ENCODE measurements around the gene FARP2. TPM values are rescaled to one million over a fixed set of nuclear protein-coding genes. Genes with fewer than 3 reads are reported as not detected.

Gene FARP2
- total and polyA plus RNA-seq, 10 donors = 9.1 to 72.8 (median 53.4) TPM

DNA sequence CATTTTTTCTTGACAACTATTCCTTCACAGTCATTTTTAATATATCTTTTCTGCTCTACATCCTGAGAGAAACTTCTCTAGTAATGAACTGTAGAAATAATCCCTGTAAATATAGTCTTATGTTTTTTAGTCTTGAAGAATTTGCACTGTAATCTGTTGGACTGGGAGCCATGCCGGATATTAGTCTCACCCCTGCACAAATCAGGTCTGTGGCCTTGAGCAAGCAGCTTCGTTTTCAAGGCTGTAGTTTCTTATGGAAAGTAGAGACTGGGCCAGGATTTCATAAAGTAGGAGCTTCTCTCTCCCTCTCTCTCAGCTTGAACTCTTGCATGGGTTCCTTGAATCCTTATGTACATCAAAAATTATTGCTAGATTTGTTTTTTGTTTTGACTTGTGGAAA is 8.7 kb downstream of the FARP2 start:
- Histone ChIP-seq H3K36me3 (no peaks in the 10 kb centered on the region), H3K27me3 (replicated peaks in 1 of 7) (no peaks in the 10 kb centered on the region), H3K9me3 (no peaks in the 10 kb centered on the region), H3K4me1 (peaks cover 20 to 67% (median 51%) of the 10 kb centered on the region in 6 donors), H3K27ac (peak overlapping the region in 7 of 8 donors; percentile 6 to 69 (median 49)), H3K4me3 (no peak overlapping the region)
- 65 to 76% (median 69%) methylated on average over 2 of the region's 2 CpGs for WGBS, 5 donors
- DNase-seq = no peak
- TF ChIP-seq POLR2A (IDR thresholded peaks at IDR 0.05) = no peak
- no peak for TF ChIP-seq POLR2AphosphoS5 (IDR thresholded peaks at IDR 0.05)
- TF ChIP-seq CTCF (IDR thresholded peaks at IDR 0.05 in 8 of 11, conservative IDR thresholded peaks at IDR 0.05 in 3 of 11) = no peak
- intact Hi-C loops (cut with DNase I; ENCODE audit: low total_unique reads) = no loop called here

DNA sequence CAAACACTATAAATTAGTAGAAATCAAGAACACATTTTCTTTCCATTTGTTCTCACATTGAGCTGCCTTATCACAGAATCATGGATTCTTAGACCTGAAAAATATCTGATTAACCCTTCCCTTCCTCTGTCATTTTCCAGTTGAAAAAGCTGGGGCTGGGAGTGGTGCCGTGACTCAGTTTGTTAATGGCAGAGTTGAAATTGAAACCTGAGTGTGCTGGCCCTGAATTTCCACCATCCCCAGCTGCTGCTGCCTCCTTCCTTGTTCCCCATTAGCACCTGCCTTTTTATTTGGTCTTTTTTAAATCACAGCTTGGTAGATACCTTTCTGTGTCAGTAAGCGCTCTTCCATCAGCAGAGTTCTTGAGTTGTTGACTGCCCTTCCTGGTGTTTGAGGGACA is 10.6 kb downstream of the FARP2 start:
- intact Hi-C loops (cut with DNase I; ENCODE audit: low total_unique reads) = no loop called here
- Histone ChIP-seq H3K36me3 (no peaks in the 10 kb centered on the region), H3K4me3 (no peak overlapping the region), H3K9me3 (no peaks in the 10 kb centered on the region), H3K27ac (peak overlapping the region in 3 of 8 donors; percentile 5 to 57 (median 27)), H3K27me3 (replicated peaks in 1 of 7) (no peaks in the 10 kb centered on the region), H3K4me1 (peaks cover 20 to 70% (median 56%) of the 10 kb centered on the region in 6 donors)
- WGBS, 5 donors = 66 to 98% (median 85%) methylated on average over 2 of the region's 2 CpGs
- no peak for DNase-seq
- TF ChIP-seq POLR2AphosphoS5 (IDR thresholded peaks at IDR 0.05) (no peak), CTCF (IDR thresholded peaks at IDR 0.05 in 8 of 11, conservative IDR thresholded peaks at IDR 0.05 in 3 of 11) (no peak), POLR2A (IDR thresholded peaks at IDR 0.05) (no peak)

DNA sequence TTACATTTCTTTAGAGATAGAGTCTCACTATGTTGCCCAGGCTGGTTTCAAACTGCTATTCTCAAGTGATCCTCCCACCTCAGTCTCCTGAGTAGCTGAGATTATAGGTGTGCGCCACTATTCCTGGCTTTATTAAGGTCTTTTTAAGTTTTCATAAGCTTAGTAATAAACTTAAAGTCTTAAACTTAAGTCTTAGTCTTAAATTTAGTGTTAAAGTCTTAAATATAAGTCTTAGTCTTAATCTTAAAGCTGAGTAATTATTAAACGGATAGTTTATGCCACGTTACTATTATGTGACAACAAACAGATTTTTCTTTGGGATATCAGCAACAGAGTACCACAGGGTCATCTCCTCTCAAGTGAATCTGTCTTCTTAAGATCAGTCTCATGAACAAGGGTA is 12.6 kb downstream of the FARP2 start:
- peaks cover 19 to 74% (median 48%) of the 10 kb centered on the region in 6 donors for H3K4me1 ChIP-seq
- intact Hi-C loops (cut with DNase I; ENCODE audit: low total_unique reads) = no loop called here

More for the DNA sequence above, 12.6 kb downstream of the FARP2 start:
- no peak overlapping the region for H3K27ac ChIP-seq
- H3K9me3 ChIP-seq = no peaks in the 10 kb centered on the region
- DNase-seq = no peak
- H3K36me3 ChIP-seq = peaks cover 0 to 7% (median 0%) of the 10 kb centered on the region in 6 donors
- H3K27me3 ChIP-seq (replicated peaks in 1 of 7) = no peaks in the 10 kb centered on the region
- WGBS, 5 donors = 90 to 99% (median 93%) methylated on average over 3 of the region's 3 CpGs
- TF ChIP-seq POLR2AphosphoS5 (IDR thresholded peaks at IDR 0.05) (no peak), CTCF (IDR thresholded peaks at IDR 0.05 in 8 of 11, conservative IDR thresholded peaks at IDR 0.05 in 3 of 11) (no peak), POLR2A (IDR thresholded peaks at IDR 0.05) (no peak)
- H3K4me3 ChIP-seq = no peak overlapping the region

Measured in spleen (tissue), 11 donors.